Measurements from ENCODE around the gene FAM168B. TPM values are rescaled to one million over a fixed set of nuclear protein-coding genes. Genes with fewer than 3 reads are reported as not detected.

FAM168B gene
- polyA plus RNA-seq, 4 donors = 25.5 to 78.7 (median 38.0) TPM

- 70 to 76% (median 74%) methylated on average over 2 of the region's 2 CpGs for WGBS, 3 donors
Observed at GRCh38 chr2:131112529-131112928, 19.3 kb upstream of the FAM168B start.

GRCh38 chr2:131105950-131106801 is 12.9 kb upstream of the FAM168B start:
- Histone ChIP-seq H3K36me3 (ENCODE audit: control insufficient read depth in 3 of 3, insufficient read depth in 2 of 3, low read depth in 1 of 3, low read length in 3 of 3) (peaks cover 0 to 7% (median 0%) of the 10 kb centered on the region in 3 donors), H3K27me3 (ENCODE audit: control insufficient read depth in 3 of 3, insufficient read depth in 3 of 3, low read length in 3 of 3) (no peaks in the 10 kb centered on the region), H3K4me1 (ENCODE audit: control insufficient read depth in 3 of 3, insufficient read depth in 2 of 3, low read depth in 1 of 3, low read length in 2 of 3) (peaks cover 0 to 19% (median 0%) of the 10 kb centered on the region in 3 donors), H3K27ac (ENCODE audit: low read depth in 1 of 3, low read length in 2 of 3) (peak overlapping the region; percentile 97 to 100 (median 98)), H3K9me3 (ENCODE audit: control insufficient read depth in 2 of 2, insufficient read depth in 1 of 2, low read depth in 1 of 2, low read length in 1 of 2) (no peaks in the 10 kb centered on the region), H3K4me3 (ENCODE audit: low read depth in 1 of 3, low read length in 3 of 3) (peak overlapping the region; percentile 92 to 99 (median 97))
- peak; percentile 77 to 83 for DNase-seq
- no peak for FAIRE-seq
- 2 to 3% (median 2%) methylated on average over 19 of the region's 19 CpGs for WGBS, 3 donors

More at GRCh38 chr2:131112529-131112928, 19.3 kb upstream of the FAM168B start:
- FAIRE-seq = no peak
- peaks cover 0 to 19% (median 0%) of the 10 kb centered on the region in 3 donors for H3K4me1 ChIP-seq (ENCODE audit: control insufficient read depth in 3 of 3, insufficient read depth in 2 of 3, low read depth in 1 of 3, low read length in 2 of 3)
- no peak overlapping the region for H3K4me3 ChIP-seq (ENCODE audit: low read depth in 1 of 3, low read length in 3 of 3)
- no peaks in the 10 kb centered on the region for H3K27me3 ChIP-seq (ENCODE audit: control insufficient read depth in 3 of 3, insufficient read depth in 3 of 3, low read length in 3 of 3)
- peaks cover 0 to 16% (median 0%) of the 10 kb centered on the region in 3 donors for H3K36me3 ChIP-seq (ENCODE audit: control insufficient read depth in 3 of 3, insufficient read depth in 2 of 3, low read depth in 1 of 3, low read length in 3 of 3)
- no peaks in the 10 kb centered on the region for H3K9me3 ChIP-seq (ENCODE audit: control insufficient read depth in 2 of 2, insufficient read depth in 1 of 2, low read depth in 1 of 2, low read length in 1 of 2)
- peak overlapping the region in 1 of 3 donors; percentile 74 for H3K27ac ChIP-seq (ENCODE audit: low read depth in 1 of 3, low read length in 2 of 3)
- peak in 1 of 2 donors; percentile 58 for DNase-seq

- FAIRE-seq = no peak
- peak; percentile 87 to 96 for DNase-seq
- 1% methylated on average over 61 to 66 of the region's 66 CpGs for WGBS, 3 donors
Observed at GRCh38 chr2:131105156-131105949, 12.1 kb upstream of the FAM168B start, which contains the start of gene PLEKHB2. PLEKHB2 (plus strand) TSS chr2:131105336; CDS start chr2:131120942, 15,606 bp downstream.

GRCh38 chr2:131104487-131105155 is 11.4 kb upstream of the FAM168B start:
- peak overlapping the region; percentile 97 to 100 (median 98) for H3K27ac ChIP-seq (ENCODE audit: low read depth in 1 of 3, low read length in 2 of 3)
- peaks cover 0 to 4% (median 0%) of the 10 kb centered on the region in 3 donors for H3K36me3 ChIP-seq (ENCODE audit: control insufficient read depth in 3 of 3, insufficient read depth in 2 of 3, low read depth in 1 of 3, low read length in 3 of 3)
- H3K4me1 ChIP-seq (ENCODE audit: control insufficient read depth in 3 of 3, insufficient read depth in 2 of 3, low read depth in 1 of 3, low read length in 2 of 3) = peaks cover 0 to 22% (median 0%) of the 10 kb centered on the region in 3 donors
- WGBS, 3 donors = 0 to 1% (median 0%) methylated on average over 20 of the region's 20 CpGs
- H3K4me3 ChIP-seq (ENCODE audit: low read depth in 1 of 3, low read length in 3 of 3) = peak overlapping the region; percentile 92 to 99 (median 97)
- no peak for FAIRE-seq
- no peaks in the 10 kb centered on the region for H3K27me3 ChIP-seq (ENCODE audit: control insufficient read depth in 3 of 3, insufficient read depth in 3 of 3, low read length in 3 of 3)
- peak; percentile 85 to 89 for DNase-seq
- H3K9me3 ChIP-seq (ENCODE audit: control insufficient read depth in 2 of 2, insufficient read depth in 1 of 2, low read depth in 1 of 2, low read length in 1 of 2) = no peaks in the 10 kb centered on the region

More at GRCh38 chr2:131105156-131105949, 12.1 kb upstream of the FAM168B start, which contains the start of gene PLEKHB2:
- Histone ChIP-seq H3K9me3 (ENCODE audit: control insufficient read depth in 2 of 2, insufficient read depth in 1 of 2, low read depth in 1 of 2, low read length in 1 of 2) (no peaks in the 10 kb centered on the region), H3K4me1 (ENCODE audit: control insufficient read depth in 3 of 3, insufficient read depth in 2 of 3, low read depth in 1 of 3, low read length in 2 of 3) (peaks cover 0 to 22% (median 0%) of the 10 kb centered on the region in 3 donors), H3K27ac (ENCODE audit: low read depth in 1 of 3, low read length in 2 of 3) (peak within 1 kb of the TSS; percentile 97 to 100 (median 98)), H3K27me3 (ENCODE audit: control insufficient read depth in 3 of 3, insufficient read depth in 3 of 3, low read length in 3 of 3) (no peaks in the 10 kb centered on the region), H3K36me3 (ENCODE audit: control insufficient read depth in 3 of 3, insufficient read depth in 2 of 3, low read depth in 1 of 3, low read length in 3 of 3) (peaks cover 0 to 6% (median 0%) of the 10 kb centered on the region in 3 donors), H3K4me3 (ENCODE audit: low read depth in 1 of 3, low read length in 3 of 3) (peak within 1 kb of the TSS; percentile 92 to 99 (median 97))

- DNase-seq = no peak
Observed at GRCh38 chr2:131103165-131103564, 9.9 kb upstream of the FAM168B start.

GRCh38 chr2:131094463-131095281 is 1.4 kb upstream of the FAM168B start:
- Histone ChIP-seq H3K27ac (ENCODE audit: low read depth in 1 of 3, low read length in 2 of 3) (peak overlapping the region in 2 of 3 donors; percentile 97 to 99), H3K4me1 (ENCODE audit: control insufficient read depth in 3 of 3, insufficient read depth in 2 of 3, low read depth in 1 of 3, low read length in 2 of 3) (peaks cover 0 to 7% (median 3%) of the 10 kb centered on the region in 3 donors), H3K36me3 (ENCODE audit: control insufficient read depth in 3 of 3, insufficient read depth in 2 of 3, low read depth in 1 of 3, low read length in 3 of 3) (peaks cover 0 to 15% (median 0%) of the 10 kb centered on the region in 3 donors), H3K4me3 (ENCODE audit: low read depth in 1 of 3, low read length in 3 of 3) (peak overlapping the region in 2 of 3 donors; percentile 19 to 97), H3K27me3 (ENCODE audit: control insufficient read depth in 3 of 3, insufficient read depth in 3 of 3, low read length in 3 of 3) (no peaks in the 10 kb centered on the region), H3K9me3 (ENCODE audit: control insufficient read depth in 2 of 2, insufficient read depth in 1 of 2, low read depth in 1 of 2, low read length in 1 of 2) (no peaks in the 10 kb centered on the region)
- DNase-seq (peak; percentile 49 to 64), FAIRE-seq (no peak)
- WGBS, 3 donors = 22 to 59% (median 29%) methylated on average over 22 of the region's 22 CpGs

More at GRCh38 chr2:131103165-131103564, 9.9 kb upstream of the FAM168B start:
- FAIRE-seq = no peak
- Histone ChIP-seq H3K36me3 (ENCODE audit: control insufficient read depth in 3 of 3, insufficient read depth in 2 of 3, low read depth in 1 of 3, low read length in 3 of 3) (no peaks in the 10 kb centered on the region), H3K9me3 (ENCODE audit: control insufficient read depth in 2 of 2, insufficient read depth in 1 of 2, low read depth in 1 of 2, low read length in 1 of 2) (no peaks in the 10 kb centered on the region), H3K4me1 (ENCODE audit: control insufficient read depth in 3 of 3, insufficient read depth in 2 of 3, low read depth in 1 of 3, low read length in 2 of 3) (peaks cover 0 to 22% (median 0%) of the 10 kb centered on the region in 3 donors), H3K27ac (ENCODE audit: low read depth in 1 of 3, low read length in 2 of 3) (no peak overlapping the region), H3K27me3 (ENCODE audit: control insufficient read depth in 3 of 3, insufficient read depth in 3 of 3, low read length in 3 of 3) (no peaks in the 10 kb centered on the region), H3K4me3 (ENCODE audit: low read depth in 1 of 3, low read length in 3 of 3) (no peak overlapping the region)
- WGBS, 3 donors = 80 to 86% (median 83%) methylated on average over 2 of the region's 2 CpGs

GRCh38 chr2:131093696-131094462 is 619 bp upstream of the FAM168B start:
- Histone ChIP-seq H3K27me3 (ENCODE audit: control insufficient read depth in 3 of 3, insufficient read depth in 3 of 3, low read length in 3 of 3) (no peaks in the 10 kb centered on the region), H3K4me1 (ENCODE audit: control insufficient read depth in 3 of 3, insufficient read depth in 2 of 3, low read depth in 1 of 3, low read length in 2 of 3) (peaks cover 0 to 7% (median 3%) of the 10 kb centered on the region in 3 donors), H3K36me3 (ENCODE audit: control insufficient read depth in 3 of 3, insufficient read depth in 2 of 3, low read depth in 1 of 3, low read length in 3 of 3) (peaks cover 0 to 21% (median 0%) of the 10 kb centered on the region in 3 donors), H3K27ac (ENCODE audit: low read depth in 1 of 3, low read length in 2 of 3) (peak overlapping the region; percentile 97 to 99 (median 97)), H3K9me3 (ENCODE audit: control insufficient read depth in 2 of 2, insufficient read depth in 1 of 2, low read depth in 1 of 2, low read length in 1 of 2) (no peaks in the 10 kb centered on the region), H3K4me3 (ENCODE audit: low read depth in 1 of 3, low read length in 3 of 3) (peak overlapping the region; percentile 56 to 97 (median 86))
- FAIRE-seq = no peak
- 2 to 7% (median 4%) methylated on average over 36 to 37 of the region's 37 CpGs for WGBS, 3 donors
- DNase-seq = peak; percentile 27 to 30
